GM12874 (cell line): ENCODE measurements around the gene MTUS2.

Source experiments
- TF ChIP-seq, protein P1 (sequence below): IDR thresholded peaks from 2 replicates; pipeline ENCODE4 v1.5.1; 2011; ENCODE audit warnings: low read depth, mild to moderate bottlenecking, control low read depth, low read length, moderate library complexity; ENCODE audit not compliant: insufficient read depth

Gene MTUS2

GRCh38 chr13:29174093-29174492 lies 354.0 kb downstream of the MTUS2 start:
- TF ChIP-seq, protein P1, sequence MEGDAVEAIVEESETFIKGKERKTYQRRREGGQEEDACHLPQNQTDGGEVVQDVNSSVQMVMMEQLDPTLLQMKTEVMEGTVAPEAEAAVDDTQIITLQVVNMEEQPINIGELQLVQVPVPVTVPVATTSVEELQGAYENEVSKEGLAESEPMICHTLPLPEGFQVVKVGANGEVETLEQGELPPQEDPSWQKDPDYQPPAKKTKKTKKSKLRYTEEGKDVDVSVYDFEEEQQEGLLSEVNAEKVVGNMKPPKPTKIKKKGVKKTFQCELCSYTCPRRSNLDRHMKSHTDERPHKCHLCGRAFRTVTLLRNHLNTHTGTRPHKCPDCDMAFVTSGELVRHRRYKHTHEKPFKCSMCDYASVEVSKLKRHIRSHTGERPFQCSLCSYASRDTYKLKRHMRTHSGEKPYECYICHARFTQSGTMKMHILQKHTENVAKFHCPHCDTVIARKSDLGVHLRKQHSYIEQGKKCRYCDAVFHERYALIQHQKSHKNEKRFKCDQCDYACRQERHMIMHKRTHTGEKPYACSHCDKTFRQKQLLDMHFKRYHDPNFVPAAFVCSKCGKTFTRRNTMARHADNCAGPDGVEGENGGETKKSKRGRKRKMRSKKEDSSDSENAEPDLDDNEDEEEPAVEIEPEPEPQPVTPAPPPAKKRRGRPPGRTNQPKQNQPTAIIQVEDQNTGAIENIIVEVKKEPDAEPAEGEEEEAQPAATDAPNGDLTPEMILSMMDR: no peak

- TF ChIP-seq, protein P1: no peak
These were observed 355.2 kb downstream of the MTUS2 start for GRCh38 chr13:29175250-29175873.

DNA sequence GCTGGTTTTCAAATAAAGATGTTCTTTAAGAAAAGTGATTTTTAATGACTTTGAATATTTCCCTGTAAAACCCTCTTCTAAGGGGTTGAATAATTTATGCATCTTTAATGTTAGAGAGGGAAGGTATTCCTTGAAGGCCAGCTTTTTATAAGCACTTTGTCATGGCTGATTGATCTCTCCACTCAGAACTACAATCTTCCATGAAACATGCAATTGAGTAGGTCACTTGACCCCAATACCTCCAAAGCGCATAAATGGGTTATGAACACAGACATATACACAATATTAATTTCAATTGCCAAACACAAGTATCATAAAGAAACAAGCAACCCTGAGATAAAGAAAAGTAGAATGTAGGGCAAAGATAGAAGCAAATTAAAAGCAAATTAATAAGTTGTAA lies 359.9 kb downstream of the MTUS2 start:
- TF ChIP-seq, protein P1: no peak

DNA sequence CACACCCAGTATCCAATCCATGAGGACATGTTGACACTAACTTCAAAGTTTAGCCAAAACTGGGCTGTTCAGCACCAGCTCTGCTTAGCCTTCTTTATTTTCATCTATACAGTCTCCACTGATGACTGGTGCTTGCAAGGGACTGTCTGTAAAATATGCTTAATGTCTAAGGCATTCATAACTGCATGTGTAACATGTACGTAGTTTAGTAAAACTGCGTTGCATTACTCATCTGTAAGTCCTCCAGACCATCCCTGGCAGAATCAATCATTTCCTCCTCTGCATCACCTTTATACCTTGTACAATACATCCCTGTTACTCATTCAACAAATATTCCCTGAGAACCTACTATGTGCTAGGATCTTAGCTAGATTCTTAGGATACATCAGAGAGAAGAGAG lies 362.1 kb downstream of the MTUS2 start:
- TF ChIP-seq, protein P1: no peak

GRCh38 chr13:29185926-29186325 lies 365.8 kb downstream of the MTUS2 start:
- TF ChIP-seq, protein P1: no peak

- TF ChIP-seq, protein P1: no peak
These were observed 367.4 kb downstream of the MTUS2 start for GRCh38 chr13:29187584-29187983.

DNA sequence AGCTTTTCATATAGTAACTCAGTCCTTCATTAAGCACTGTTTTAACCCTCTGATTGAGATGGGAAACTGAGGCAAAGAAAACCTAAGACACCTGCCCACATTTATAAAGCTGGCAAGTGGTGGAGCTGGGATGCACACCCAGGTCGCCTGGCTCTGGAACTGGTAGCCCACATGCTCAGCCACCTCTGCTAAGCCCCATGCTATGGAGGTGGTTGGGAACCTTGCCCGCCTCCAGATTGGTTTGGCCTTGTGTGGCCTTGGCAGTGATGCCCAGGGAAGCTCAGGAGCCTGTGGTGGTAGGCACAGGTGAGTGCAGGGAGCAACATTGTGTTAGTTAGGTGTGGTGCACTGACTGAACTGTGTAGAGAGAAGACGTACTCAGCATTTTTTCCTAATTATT lies 370.2 kb downstream of the MTUS2 start:
- TF ChIP-seq, protein P1: no peak
